ENCODE measurements around the gene SPAG6.

DNA sequence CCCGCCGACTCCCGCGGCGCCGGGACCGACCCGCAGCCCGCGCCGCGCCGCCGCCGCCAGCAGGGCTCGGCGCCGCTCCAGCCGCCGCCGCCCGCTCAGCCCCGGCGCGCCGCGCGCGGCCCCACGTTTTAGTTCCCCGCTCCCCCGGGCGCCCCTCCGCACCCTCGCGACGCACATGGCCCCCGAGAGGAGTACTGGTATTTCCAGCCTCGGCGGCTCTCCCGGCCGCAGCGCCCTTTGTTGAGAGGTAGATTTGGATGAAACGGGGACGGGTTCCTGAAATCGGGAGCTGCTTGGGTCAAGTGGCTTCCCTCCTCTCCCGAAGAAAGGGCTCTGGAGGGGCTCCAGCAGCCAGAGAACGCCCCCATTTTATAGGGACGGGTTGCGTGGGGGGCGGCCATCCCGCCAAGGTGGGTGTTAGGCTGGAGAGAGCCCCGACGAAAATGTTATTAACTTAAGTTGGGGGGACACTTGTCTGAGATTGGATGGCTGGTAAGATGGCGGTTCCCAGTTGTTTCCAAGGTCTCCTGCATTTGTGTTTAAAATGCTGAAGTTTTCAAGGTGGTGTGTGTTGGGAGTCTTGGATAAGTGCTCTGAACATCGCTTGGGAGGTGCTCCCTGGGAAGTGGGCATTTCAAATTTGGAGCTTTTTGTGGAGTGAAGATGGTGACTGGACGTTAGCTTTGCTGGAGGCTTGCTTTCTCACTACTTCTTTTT is 23.2 kb upstream of the SPAG6 start:
- no peak for TF ChIP-seq CTCF (IDR thresholded peaks at IDR 0.05 in 8 of 11, conservative IDR thresholded peaks at IDR 0.05 in 3 of 11)
- no peak for TF ChIP-seq POLR2A (IDR thresholded peaks at IDR 0.05)
- no peak for TF ChIP-seq POLR2AphosphoS5 (IDR thresholded peaks at IDR 0.05)

Measured in spleen (tissue), 7 donors.